HepG2 (cell line): ENCODE measurements around the gene NOL4L. TPM values are rescaled to one million over a fixed set of nuclear protein-coding genes. Genes with fewer than 3 reads are reported as not detected.

ENCODE experiments used
- ELF3 ChIP-seq: IDR thresholded peaks from 2 replicates; pipeline ENCODE4 v1.6.1; 2016; ENCODE audit warnings: missing genetic modification reagents, missing compliant biosample characterization
- FOXA1 ChIP-seq, 2 experiments: fragments of 450-650 bp in 1 of 2; sonication (generic) in 1 of 2; formaldehyde crosslinking in 1 of 2; IDR thresholded peaks; 2 replicates each; pipeline versions ENCODE4 v1.4.0 to v1.6.1; 2016 to 2020; ENCODE audit warnings: missing genetic modification reagents in 1 of 2
- GABPB1 ChIP-seq: IDR thresholded peaks from 2 replicates; pipeline ENCODE4 v1.6.1; 2016; ENCODE audit warnings: mild to moderate bottlenecking, missing genetic modification reagents, moderate library complexity, missing compliant biosample characterization
- POLR2AphosphoS2 ChIP-seq: IDR thresholded peaks from 2 replicates; pipeline ENCODE4 v1.6.1; 2011; ENCODE audit warnings: low read depth, low read length, improper control_type of control experiment
- RARG ChIP-seq: sonication (generic); formaldehyde crosslinking; IDR thresholded peaks from 2 replicates; pipeline ENCODE4 v1.4.0; 2020; ENCODE audit warnings: low read depth, mild to moderate bottlenecking, missing genetic modification reagents
- SALL2 ChIP-seq: sonication (generic); formaldehyde crosslinking; IDR thresholded peaks from 2 replicates; pipeline ENCODE4 v1.8.1; 2023; ENCODE audit warnings: mild to moderate bottlenecking, missing genetic modification reagents, inconsistent platforms
- TOPORS ChIP-seq: sonication (generic); formaldehyde crosslinking; IDR thresholded peaks from 2 replicates; pipeline ENCODE4 v1.8.0; 2023; ENCODE audit warnings: mild to moderate bottlenecking, missing genetic modification reagents
- TSC22D2 ChIP-seq: sonication (generic); formaldehyde crosslinking; IDR thresholded peaks from 2 replicates; pipeline ENCODE4 v1.5.1; 2020; ENCODE audit warnings: missing genetic modification reagents, mild to moderate bottlenecking, borderline replicate concordance
- ZFP82 ChIP-seq: sonication (generic); formaldehyde crosslinking; IDR thresholded peaks from 2 replicates; pipeline ENCODE4 v1.5.1; 2020; ENCODE audit warnings: mild to moderate bottlenecking, missing genetic modification reagents, borderline replicate concordance
- ZNF263 ChIP-seq: sonication (generic); formaldehyde crosslinking; IDR thresholded peaks from 2 replicates; pipeline ENCODE4 v1.4.0; 2020; ENCODE audit warnings: missing genetic modification reagents
- ZNF496 ChIP-seq: sonication (generic); formaldehyde crosslinking; IDR thresholded peaks from 2 replicates; pipeline ENCODE4 v1.8.1; 2023; ENCODE audit warnings: mild to moderate bottlenecking, moderate library complexity, missing genetic modification reagents; ENCODE audit not compliant: insufficient replicate concordance
- ZNF598 ChIP-seq: sonication (generic); formaldehyde crosslinking; IDR thresholded peaks from 2 replicates; pipeline ENCODE4 v1.5.1; 2020; ENCODE audit warnings: mild to moderate bottlenecking, missing genetic modification reagents, borderline replicate concordance
- polyA plus RNA-seq, 8 experiments: library from polyadenylated mRNA; depleted of rRNA in 3 of 8; stranded (reverse) in 7 of 8; unstranded in 1 of 8; fragments of >200 nt; fragmentation: Illumina TruSeq in 4 of 8; extraction: Trizol in 4 of 8; gene quantifications; 2 replicates each; pipeline versions ENCODE4 v1.2.1 to v1.2.3, GENCODE V29; 2011 to 2016; ENCODE audit warnings: low read depth in 4 of 8, missing spikeins in 1 of 8, mixed read lengths in 1 of 8; ENCODE audit not compliant: insufficient read depth in 1 of 8
- total RNA-seq, 5 experiments: library from RNA; depleted of rRNA; stranded (reverse); fragments of >200 nt; fragmentation: Illumina TruSeq; extraction: Trizol; gene quantifications; 2 replicates each; pipeline ENCODE4 v1.2.3, GENCODE V29; 2016; ENCODE audit warnings: low read depth in 1 of 5
- TF ChIP-seq, protein P1 (sequence below), 2 experiments: sonication (generic) in 1 of 2; formaldehyde crosslinking in 1 of 2; IDR thresholded peaks; 2 replicates each; pipeline versions ENCODE4 v1.6.1 to v1.9.0; 2014 to 2022; ENCODE audit warnings: antibody characterized with exemption in 1 of 2, borderline replicate concordance in 1 of 2, inconsistent platforms in 1 of 2, low read depth in 1 of 2, missing genetic modification reagents in 1 of 2
- TF ChIP-seq, protein P2 (sequence below): IDR thresholded peaks from 2 replicates; pipeline ENCODE4 v1.6.1; 2016; ENCODE audit warnings: low read depth

NOL4L gene
- total and polyA plus RNA-seq, 2 of the 13 experiments (the other 11 are each of a cell fraction or from before 2014, with no cell fraction given), result 16.6 to 35.4 TPM

DNA sequence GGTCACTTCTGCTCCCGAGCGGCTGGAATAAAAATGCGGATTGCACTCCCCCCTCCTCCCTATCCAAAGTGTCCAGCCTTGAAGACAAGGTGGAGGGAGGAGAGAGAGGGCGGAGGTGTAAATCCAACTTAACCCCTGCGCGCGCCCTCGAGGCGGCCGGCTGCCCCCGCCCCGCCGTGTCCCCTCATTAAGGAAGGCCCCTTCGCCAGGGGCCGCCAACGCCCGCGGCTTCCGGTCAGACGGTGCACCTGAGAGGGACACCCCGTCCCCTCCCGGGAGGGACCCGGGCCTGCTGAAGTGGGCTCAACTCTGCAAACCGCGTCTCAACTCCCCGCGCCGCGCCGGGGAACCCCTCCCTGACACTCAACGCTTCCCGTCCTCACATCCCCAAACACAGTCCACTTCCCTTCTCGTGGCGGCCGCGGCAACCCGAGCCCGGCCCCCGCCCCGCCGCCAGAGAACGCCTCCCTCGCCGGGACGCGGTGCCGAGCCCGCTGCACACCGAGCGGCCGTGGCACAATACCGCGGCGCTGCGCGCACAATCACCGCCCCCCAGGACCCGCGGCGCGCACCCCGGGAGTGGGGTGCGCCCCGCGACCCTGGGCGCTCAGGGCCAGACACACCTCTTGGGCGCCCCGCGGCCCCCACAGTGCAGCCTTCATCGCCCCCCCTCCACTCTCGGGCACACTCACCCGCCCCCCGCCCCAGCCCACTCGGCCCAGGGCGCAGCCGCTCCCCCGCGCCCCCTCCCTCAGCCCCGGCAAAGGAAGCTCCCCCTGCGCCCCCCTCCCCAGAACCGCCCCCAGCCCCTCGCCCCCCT is 102.5 kb downstream of the NOL4L start (continued):
- TF ChIP-seq FOXA1 (IDR thresholded peaks at IDR 0.05) (no peak), FOXA1 (CRISPR knock-in tag; IDR thresholded peaks at IDR 0.05) (no peak), ELF3 (CRISPR knock-in tag) (no peak), TSC22D2 (no peak), ZNF598 (CRISPR knock-in tag) (peak; percentile 24; the same call in 1 of the 2 replicates), GABPB1 (CRISPR knock-in tag) (peak; percentile 93), TOPORS (CRISPR knock-in tag) (no peak), SALL2 (CRISPR knock-in tag) (peak; percentile 48; the same call in 1 of the 2 replicates), POLR2AphosphoS2 (no peak), ZNF496 (CRISPR knock-in tag) (no peak), ZNF263 (peak; percentile 70), ZFP82 (CRISPR knock-in tag) (no peak), RARG (no peak)
- TF ChIP-seq, protein P1, sequence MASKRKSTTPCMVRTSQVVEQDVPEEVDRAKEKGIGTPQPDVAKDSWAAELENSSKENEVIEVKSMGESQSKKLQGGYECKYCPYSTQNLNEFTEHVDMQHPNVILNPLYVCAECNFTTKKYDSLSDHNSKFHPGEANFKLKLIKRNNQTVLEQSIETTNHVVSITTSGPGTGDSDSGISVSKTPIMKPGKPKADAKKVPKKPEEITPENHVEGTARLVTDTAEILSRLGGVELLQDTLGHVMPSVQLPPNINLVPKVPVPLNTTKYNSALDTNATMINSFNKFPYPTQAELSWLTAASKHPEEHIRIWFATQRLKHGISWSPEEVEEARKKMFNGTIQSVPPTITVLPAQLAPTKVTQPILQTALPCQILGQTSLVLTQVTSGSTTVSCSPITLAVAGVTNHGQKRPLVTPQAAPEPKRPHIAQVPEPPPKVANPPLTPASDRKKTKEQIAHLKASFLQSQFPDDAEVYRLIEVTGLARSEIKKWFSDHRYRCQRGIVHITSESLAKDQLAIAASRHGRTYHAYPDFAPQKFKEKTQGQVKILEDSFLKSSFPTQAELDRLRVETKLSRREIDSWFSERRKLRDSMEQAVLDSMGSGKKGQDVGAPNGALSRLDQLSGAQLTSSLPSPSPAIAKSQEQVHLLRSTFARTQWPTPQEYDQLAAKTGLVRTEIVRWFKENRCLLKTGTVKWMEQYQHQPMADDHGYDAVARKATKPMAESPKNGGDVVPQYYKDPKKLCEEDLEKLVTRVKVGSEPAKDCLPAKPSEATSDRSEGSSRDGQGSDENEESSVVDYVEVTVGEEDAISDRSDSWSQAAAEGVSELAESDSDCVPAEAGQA (IDR thresholded peaks at IDR 0.05; ENCODE audit: low read depth), result no peak
- TF ChIP-seq, protein P1 (CRISPR knock-in tag; IDR thresholded peaks at IDR 0.05; ENCODE audit: borderline replicate concordance), result no peak
- TF ChIP-seq, protein P2, sequence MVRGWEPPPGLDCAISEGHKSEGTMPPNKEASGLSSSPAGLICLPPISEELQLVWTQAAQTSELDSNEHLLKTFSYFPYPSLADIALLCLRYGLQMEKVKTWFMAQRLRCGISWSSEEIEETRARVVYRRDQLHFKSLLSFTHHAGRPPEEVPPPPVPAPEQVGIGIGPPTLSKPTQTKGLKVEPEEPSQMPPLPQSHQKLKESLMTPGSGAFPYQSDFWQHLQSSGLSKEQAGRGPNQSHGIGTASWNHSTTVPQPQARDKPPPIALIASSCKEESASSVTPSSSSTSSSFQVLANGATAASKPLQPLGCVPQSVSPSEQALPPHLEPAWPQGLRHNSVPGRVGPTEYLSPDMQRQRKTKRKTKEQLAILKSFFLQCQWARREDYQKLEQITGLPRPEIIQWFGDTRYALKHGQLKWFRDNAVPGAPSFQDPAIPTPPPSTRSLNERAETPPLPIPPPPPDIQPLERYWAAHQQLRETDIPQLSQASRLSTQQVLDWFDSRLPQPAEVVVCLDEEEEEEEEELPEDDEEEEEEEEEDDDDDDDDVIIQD (CRISPR knock-in tag), result no peak
